GM23338 (cell line): ENCODE data around the gene ANGPTL2. TPM values are rescaled to one million over a fixed set of nuclear protein-coding genes. Genes with fewer than 3 reads are reported as not detected.

Source experiments
- ATAC-seq: fragments of 200-7000 bp; cut with Tn5 transposase; 3 replicates; pipeline ENCODE4 v1.9.1; 2020
- DNase-seq: peaks from one replicate; pipeline ENCODE4 v3.0.0-alpha.2; 2015; ENCODE audit warnings: low spot score
- H2AFZ ChIP-seq: fragments of 200-600 bp; sonication (generic); 2 replicates; pipeline ENCODE4 v1.8.0; 2016; ENCODE audit warnings: antibody characterized with exemption, mild to moderate bottlenecking, moderate library complexity
- H3F3A ChIP-seq: fragments of 200-600 bp; sonication (generic); replicated peaks from 2 replicates; pipeline ENCODE4 v1.8.0; 2017; ENCODE audit warnings: antibody characterized with exemption, mixed run types, low read depth
- H3K27ac ChIP-seq: fragments of 200-600 bp; sonication (generic); 2 replicates; pipeline ENCODE4 v1.6.1; 2016; ENCODE audit warnings: low read depth
- H3K27me3 ChIP-seq: fragments of 200-600 bp; sonication (generic); 2 replicates; pipeline ENCODE4 v1.8.0; 2016; ENCODE audit warnings: mild to moderate bottlenecking, mixed run types, moderate library complexity; ENCODE audit not compliant: insufficient read depth
- H3K36me3 ChIP-seq: fragments of 200-600 bp; sonication (generic); 2 replicates; pipeline ENCODE4 v1.8.0; 2016; ENCODE audit warnings: mild to moderate bottlenecking; ENCODE audit not compliant: insufficient read depth
- H3K4me1 ChIP-seq: fragments of 200-600 bp; sonication (generic); 2 replicates; pipeline ENCODE4 v1.8.0; 2016; ENCODE audit warnings: mild to moderate bottlenecking, moderate library complexity; ENCODE audit not compliant: insufficient read depth
- H3K4me2 ChIP-seq: fragments of 200-600 bp; sonication (generic); 2 replicates; pipeline ENCODE4 v1.7.1; 2017; ENCODE audit warnings: mixed run types
- H3K4me3 ChIP-seq: fragments of 200-600 bp; sonication (generic); 2 replicates; pipeline ENCODE4 v1.6.1; 2016; ENCODE audit warnings: mixed run types
- H3K79me2 ChIP-seq: fragments of 200-600 bp; sonication (generic); replicated peaks from 2 replicates; pipeline ENCODE4 v1.8.0; 2017; ENCODE audit warnings: mild to moderate bottlenecking; ENCODE audit not compliant: insufficient read depth
- H3K9me2 ChIP-seq: fragments of 200-600 bp; sonication (generic); 2 replicates; pipeline ENCODE4 v1.8.0; 2017; ENCODE audit not compliant: insufficient read depth
- H4K20me1 ChIP-seq: fragments of 200-600 bp; sonication (generic); replicated peaks from 2 replicates; pipeline ENCODE4 v1.8.0; 2017; ENCODE audit warnings: mild to moderate bottlenecking; ENCODE audit not compliant: insufficient read depth
- H3K27ac Mint-ChIP-seq: 2 replicates; pipeline ENCODE4 v1.8.0; 2020; ENCODE audit warnings: inconsistent platforms, mild to moderate bottlenecking, moderate library complexity, mixed read lengths
- H3K27me3 Mint-ChIP-seq: 3 replicates; pipeline ENCODE4 v1.8.0; 2022; ENCODE audit warnings: low read depth, mild to moderate bottlenecking, moderate library complexity, mixed read lengths, inconsistent platforms; ENCODE audit not compliant: insufficient read depth, poor library complexity
- H3K36me3 Mint-ChIP-seq: 3 replicates; pipeline ENCODE4 v1.8.0; 2021; ENCODE audit warnings: low read depth, mild to moderate bottlenecking, inconsistent platforms, moderate library complexity, mixed read lengths
- H3K4me1 Mint-ChIP-seq: 3 replicates; pipeline ENCODE4 v1.8.0; 2020; ENCODE audit warnings: mild to moderate bottlenecking, inconsistent platforms, mixed read lengths
- H3K4me3 Mint-ChIP-seq: 3 replicates; pipeline ENCODE4 v1.8.0; 2021; ENCODE audit warnings: moderate library complexity, mild to moderate bottlenecking, inconsistent platforms, mixed read lengths
- H3K9me3 Mint-ChIP-seq: 3 replicates; pipeline ENCODE4 v1.8.0; 2020; ENCODE audit warnings: moderate library complexity, mild to moderate bottlenecking, inconsistent platforms, mixed read lengths
- CREB1 ChIP-seq: fragments of 250-450 bp; sonication (Bioruptor Pico); IDR thresholded peaks from 2 replicates; pipeline ENCODE4 v1.5.0; 2020; ENCODE audit warnings: low read depth, mild to moderate bottlenecking, moderate library complexity
- ETS1 ChIP-seq: IDR thresholded peaks from 2 replicates; pipeline ENCODE4 v1.6.1; 2016; ENCODE audit warnings: antibody characterized with exemption
- EZH2 ChIP-seq: fragments of 200-600 bp; sonication (generic); IDR thresholded peaks from one replicate; pipeline ENCODE4 v1.8.0; 2017; ENCODE audit warnings: antibody characterized with exemption, mild to moderate bottlenecking, low read depth; ENCODE audit not compliant: unreplicated experiment
- EZH2phosphoT487 ChIP-seq: fragments of 200-600 bp; sonication (generic); IDR thresholded peaks from one replicate; pipeline ENCODE4 v1.8.1; 2018; ENCODE audit warnings: antibody characterized with exemption; ENCODE audit not compliant: unreplicated experiment
- JUNB ChIP-seq: IDR thresholded peaks from one replicate; pipeline ENCODE4 v1.6.1; 2016; ENCODE audit warnings: antibody characterized with exemption; ENCODE audit not compliant: unreplicated experiment
- NANOG ChIP-seq: IDR thresholded peaks from 2 replicates; pipeline ENCODE4 v1.6.1; 2016; ENCODE audit warnings: antibody characterized with exemption, borderline replicate concordance
- POLR2AphosphoS5 ChIP-seq: IDR thresholded peaks from 2 replicates; pipeline ENCODE4 v1.6.1; 2016; ENCODE audit warnings: antibody characterized with exemption, low read depth
- STAT1 ChIP-seq: IDR thresholded peaks from one replicate; pipeline ENCODE4 v1.6.1; 2016; ENCODE audit warnings: antibody characterized with exemption; ENCODE audit not compliant: unreplicated experiment
- ZNF114 ChIP-seq: fragments of 250-450 bp; sonication (Bioruptor Pico); IDR thresholded peaks from 2 replicates; pipeline ENCODE4 v1.5.0; 2020; ENCODE audit warnings: mild to moderate bottlenecking, moderate library complexity
- ZNF331 ChIP-seq: fragments of 250-450 bp; sonication (Bioruptor Pico); IDR thresholded peaks from 2 replicates; pipeline ENCODE4 v1.5.0; 2020; ENCODE audit warnings: low read depth, mild to moderate bottlenecking, moderate library complexity
- polyA plus RNA-seq: library from polyadenylated mRNA; unstranded; fragments of >200 nt; fragmentation: Nextera tagmentation; extraction: Ambion mirVana; gene quantifications from 2 replicates; pipeline ENCODE4 v1.2.1, GENCODE V29; 2016
- total RNA-seq: library from RNA; depleted of rRNA; stranded (reverse); fragments of >200 nt; shearing (Covaris generic); gene quantifications from 2 replicates; pipeline ENCODE4 v1.2.3, GENCODE V29; 2014
- TF ChIP-seq, protein P1 (sequence below): fragments of 250-450 bp; sonication (Bioruptor Pico); IDR thresholded peaks from 2 replicates; pipeline ENCODE4 v1.5.0; 2020; ENCODE audit warnings: mild to moderate bottlenecking, moderate library complexity
- TF ChIP-seq, protein P2 (sequence below), 2 experiments: fragments of 200-600 bp in 1 of 2; sonication (generic) in 1 of 2; conservative IDR thresholded peaks; 2 replicates each; pipeline versions ENCODE4 v1.5.1 to v1.6.1; 2016 to 2017; ENCODE audit warnings: antibody characterized with exemption in 2 of 2, low read depth in 2 of 2, mild to moderate bottlenecking in 2 of 2, moderate library complexity in 1 of 2
- TF ChIP-seq, protein P3 (sequence below): IDR thresholded peaks from one replicate; pipeline ENCODE4 v1.6.1; 2018; ENCODE audit warnings: antibody characterized with exemption; ENCODE audit not compliant: unreplicated experiment

ANGPTL2 gene
- total and polyA plus RNA-seq, 2 experiments from 2014 or later, result 2.9 to 5.2 TPM

GRCh38 chr9:127087836-127088235 lies 34.6 kb downstream of the ANGPTL2 start:
- H3K9me3 Mint-ChIP-seq, result no peaks in the 10 kb centered on the region; the same call in 2 of the 3 replicates
- H3K27ac ChIP-seq, result no peak overlapping the region
- TF ChIP-seq STAT1, result no peak
- TF ChIP-seq, protein P1, sequence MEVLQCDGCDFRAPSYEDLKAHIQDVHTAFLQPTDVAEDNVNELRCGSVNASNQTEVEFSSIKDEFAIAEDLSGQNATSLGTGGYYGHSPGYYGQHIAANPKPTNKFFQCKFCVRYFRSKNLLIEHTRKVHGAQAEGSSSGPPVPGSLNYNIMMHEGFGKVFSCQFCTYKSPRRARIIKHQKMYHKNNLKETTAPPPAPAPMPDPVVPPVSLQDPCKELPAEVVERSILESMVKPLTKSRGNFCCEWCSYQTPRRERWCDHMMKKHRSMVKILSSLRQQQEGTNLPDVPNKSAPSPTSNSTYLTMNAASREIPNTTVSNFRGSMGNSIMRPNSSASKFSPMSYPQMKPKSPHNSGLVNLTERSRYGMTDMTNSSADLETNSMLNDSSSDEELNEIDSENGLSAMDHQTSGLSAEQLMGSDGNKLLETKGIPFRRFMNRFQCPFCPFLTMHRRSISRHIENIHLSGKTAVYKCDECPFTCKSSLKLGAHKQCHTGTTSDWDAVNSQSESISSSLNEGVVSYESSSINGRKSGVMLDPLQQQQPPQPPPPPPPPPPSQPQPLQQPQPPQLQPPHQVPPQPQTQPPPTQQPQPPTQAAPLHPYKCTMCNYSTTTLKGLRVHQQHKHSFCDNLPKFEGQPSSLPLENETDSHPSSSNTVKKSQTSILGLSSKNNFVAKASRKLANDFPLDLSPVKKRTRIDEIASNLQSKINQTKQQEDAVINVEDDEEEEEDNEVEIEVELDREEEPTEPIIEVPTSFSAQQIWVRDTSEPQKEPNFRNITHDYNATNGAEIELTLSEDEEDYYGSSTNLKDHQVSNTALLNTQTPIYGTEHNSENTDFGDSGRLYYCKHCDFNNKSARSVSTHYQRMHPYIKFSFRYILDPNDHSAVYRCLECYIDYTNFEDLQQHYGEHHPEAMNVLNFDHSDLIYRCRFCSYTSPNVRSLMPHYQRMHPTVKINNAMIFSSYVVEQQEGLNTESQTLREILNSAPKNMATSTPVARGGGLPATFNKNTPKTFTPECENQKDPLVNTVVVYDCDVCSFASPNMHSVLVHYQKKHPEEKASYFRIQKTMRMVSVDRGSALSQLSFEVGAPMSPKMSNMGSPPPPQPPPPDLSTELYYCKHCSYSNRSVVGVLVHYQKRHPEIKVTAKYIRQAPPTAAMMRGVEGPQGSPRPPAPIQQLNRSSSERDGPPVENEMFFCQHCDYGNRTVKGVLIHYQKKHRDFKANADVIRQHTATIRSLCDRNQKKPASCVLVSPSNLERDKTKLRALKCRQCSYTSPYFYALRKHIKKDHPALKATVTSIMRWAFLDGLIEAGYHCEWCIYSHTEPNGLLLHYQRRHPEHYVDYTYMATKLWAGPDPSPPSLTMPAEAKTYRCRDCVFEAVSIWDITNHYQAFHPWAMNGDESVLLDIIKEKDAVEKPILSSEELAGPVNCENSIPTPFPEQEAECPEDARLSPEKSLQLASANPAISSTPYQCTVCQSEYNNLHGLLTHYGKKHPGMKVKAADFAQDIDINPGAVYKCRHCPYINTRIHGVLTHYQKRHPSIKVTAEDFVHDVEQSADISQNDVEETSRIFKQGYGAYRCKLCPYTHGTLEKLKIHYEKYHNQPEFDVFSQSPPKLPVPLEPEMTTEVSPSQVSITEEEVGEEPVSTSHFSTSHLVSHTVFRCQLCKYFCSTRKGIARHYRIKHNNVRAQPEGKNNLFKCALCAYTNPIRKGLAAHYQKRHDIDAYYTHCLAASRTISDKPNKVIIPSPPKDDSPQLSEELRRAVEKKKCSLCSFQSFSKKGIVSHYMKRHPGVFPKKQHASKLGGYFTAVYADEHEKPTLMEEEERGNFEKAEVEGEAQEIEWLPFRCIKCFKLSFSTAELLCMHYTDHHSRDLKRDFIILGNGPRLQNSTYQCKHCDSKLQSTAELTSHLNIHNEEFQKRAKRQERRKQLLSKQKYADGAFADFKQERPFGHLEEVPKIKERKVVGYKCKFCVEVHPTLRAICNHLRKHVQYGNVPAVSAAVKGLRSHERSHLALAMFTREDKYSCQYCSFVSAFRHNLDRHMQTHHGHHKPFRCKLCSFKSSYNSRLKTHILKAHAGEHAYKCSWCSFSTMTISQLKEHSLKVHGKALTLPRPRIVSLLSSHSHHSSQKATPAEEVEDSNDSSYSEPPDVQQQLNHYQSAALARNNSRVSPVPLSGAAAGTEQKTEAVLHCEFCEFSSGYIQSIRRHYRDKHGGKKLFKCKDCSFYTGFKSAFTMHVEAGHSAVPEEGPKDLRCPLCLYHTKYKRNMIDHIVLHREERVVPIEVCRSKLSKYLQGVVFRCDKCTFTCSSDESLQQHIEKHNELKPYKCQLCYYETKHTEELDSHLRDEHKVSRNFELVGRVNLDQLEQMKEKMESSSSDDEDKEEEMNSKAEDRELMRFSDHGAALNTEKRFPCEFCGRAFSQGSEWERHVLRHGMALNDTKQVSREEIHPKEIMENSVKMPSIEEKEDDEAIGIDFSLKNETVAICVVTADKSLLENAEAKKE (CRISPR knock-in tag), result no peak
- TF ChIP-seq, protein P2, sequence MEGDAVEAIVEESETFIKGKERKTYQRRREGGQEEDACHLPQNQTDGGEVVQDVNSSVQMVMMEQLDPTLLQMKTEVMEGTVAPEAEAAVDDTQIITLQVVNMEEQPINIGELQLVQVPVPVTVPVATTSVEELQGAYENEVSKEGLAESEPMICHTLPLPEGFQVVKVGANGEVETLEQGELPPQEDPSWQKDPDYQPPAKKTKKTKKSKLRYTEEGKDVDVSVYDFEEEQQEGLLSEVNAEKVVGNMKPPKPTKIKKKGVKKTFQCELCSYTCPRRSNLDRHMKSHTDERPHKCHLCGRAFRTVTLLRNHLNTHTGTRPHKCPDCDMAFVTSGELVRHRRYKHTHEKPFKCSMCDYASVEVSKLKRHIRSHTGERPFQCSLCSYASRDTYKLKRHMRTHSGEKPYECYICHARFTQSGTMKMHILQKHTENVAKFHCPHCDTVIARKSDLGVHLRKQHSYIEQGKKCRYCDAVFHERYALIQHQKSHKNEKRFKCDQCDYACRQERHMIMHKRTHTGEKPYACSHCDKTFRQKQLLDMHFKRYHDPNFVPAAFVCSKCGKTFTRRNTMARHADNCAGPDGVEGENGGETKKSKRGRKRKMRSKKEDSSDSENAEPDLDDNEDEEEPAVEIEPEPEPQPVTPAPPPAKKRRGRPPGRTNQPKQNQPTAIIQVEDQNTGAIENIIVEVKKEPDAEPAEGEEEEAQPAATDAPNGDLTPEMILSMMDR (conservative IDR thresholded peaks at IDR 0.05; ENCODE audit: low read depth in 2 of 2), result no peak
- TF ChIP-seq ETS1, result no peak
- TF ChIP-seq, protein P3, sequence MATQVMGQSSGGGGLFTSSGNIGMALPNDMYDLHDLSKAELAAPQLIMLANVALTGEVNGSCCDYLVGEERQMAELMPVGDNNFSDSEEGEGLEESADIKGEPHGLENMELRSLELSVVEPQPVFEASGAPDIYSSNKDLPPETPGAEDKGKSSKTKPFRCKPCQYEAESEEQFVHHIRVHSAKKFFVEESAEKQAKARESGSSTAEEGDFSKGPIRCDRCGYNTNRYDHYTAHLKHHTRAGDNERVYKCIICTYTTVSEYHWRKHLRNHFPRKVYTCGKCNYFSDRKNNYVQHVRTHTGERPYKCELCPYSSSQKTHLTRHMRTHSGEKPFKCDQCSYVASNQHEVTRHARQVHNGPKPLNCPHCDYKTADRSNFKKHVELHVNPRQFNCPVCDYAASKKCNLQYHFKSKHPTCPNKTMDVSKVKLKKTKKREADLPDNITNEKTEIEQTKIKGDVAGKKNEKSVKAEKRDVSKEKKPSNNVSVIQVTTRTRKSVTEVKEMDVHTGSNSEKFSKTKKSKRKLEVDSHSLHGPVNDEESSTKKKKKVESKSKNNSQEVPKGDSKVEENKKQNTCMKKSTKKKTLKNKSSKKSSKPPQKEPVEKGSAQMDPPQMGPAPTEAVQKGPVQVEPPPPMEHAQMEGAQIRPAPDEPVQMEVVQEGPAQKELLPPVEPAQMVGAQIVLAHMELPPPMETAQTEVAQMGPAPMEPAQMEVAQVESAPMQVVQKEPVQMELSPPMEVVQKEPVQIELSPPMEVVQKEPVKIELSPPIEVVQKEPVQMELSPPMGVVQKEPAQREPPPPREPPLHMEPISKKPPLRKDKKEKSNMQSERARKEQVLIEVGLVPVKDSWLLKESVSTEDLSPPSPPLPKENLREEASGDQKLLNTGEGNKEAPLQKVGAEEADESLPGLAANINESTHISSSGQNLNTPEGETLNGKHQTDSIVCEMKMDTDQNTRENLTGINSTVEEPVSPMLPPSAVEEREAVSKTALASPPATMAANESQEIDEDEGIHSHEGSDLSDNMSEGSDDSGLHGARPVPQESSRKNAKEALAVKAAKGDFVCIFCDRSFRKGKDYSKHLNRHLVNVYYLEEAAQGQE, result no peak
- TF ChIP-seq EZH2, result no peak
- TF ChIP-seq POLR2AphosphoS5, result no peak
- TF ChIP-seq JUNB, result no peak
- no peak for TF ChIP-seq ZNF114 (CRISPR knock-in tag)
- no peak for TF ChIP-seq ZNF331 (CRISPR knock-in tag)
- TF ChIP-seq NANOG, result no peak
- TF ChIP-seq CREB1, result no peak
- no peak for TF ChIP-seq EZH2phosphoT487
- no peak for ATAC-seq
- DNase-seq, result no peak
- no peaks in the 10 kb centered on the region for H3K27me3 ChIP-seq
- H2AFZ ChIP-seq, result no peak overlapping the region
- H3K4me1 Mint-ChIP-seq, result 0 out of 3 replicates have a peak, but pooled peaks cover 3% of the 10 kb centered on the region
- no peaks in the 10 kb centered on the region for H3K79me2 ChIP-seq
- no peaks in the 10 kb centered on the region for H3K9me2 ChIP-seq
- H3K36me3 ChIP-seq, result no peaks in the 10 kb centered on the region
- H3K36me3 Mint-ChIP-seq, result no peaks in the 10 kb centered on the region
- H3K4me3 ChIP-seq, result no peak overlapping the region
- no peaks in the 10 kb centered on the region for H3F3A ChIP-seq
- H3K4me3 Mint-ChIP-seq, result no peak overlapping the region
- H4K20me1 ChIP-seq, result 0 out of 2 replicates have a peak, but pooled peaks cover 5% of the 10 kb centered on the region
- peaks cover 19% of the 10 kb centered on the region for H3K27me3 Mint-ChIP-seq
- H3K4me2 ChIP-seq, result no peak overlapping the region
- H3K27ac Mint-ChIP-seq, result no peak overlapping the region
- no peaks in the 10 kb centered on the region for H3K4me1 ChIP-seq
